Forelimb muscle (tissue), 1 donor: ENCODE results near the gene PYCR2. TPM values are rescaled to one million over a fixed set of nuclear protein-coding genes. Genes with fewer than 3 reads are reported as not detected.

Experiments used
- DNase-seq: peaks from one replicate; pipeline ENCODE4 v3.0.0-alpha.2; 2013; ENCODE audit warnings: low read depth
- polyA plus RNA-seq: library from polyadenylated mRNA; unstranded; fragments of 120-200 nt; gene quantifications from one replicate; pipeline ENCODE4 v1.2.1, GENCODE V29; 2013; ENCODE audit not compliant: insufficient read length

Gene PYCR2
- polyA plus RNA-seq, 1 donor: 35.6 TPM

- no peak for DNase-seq
These were observed 4.1 kb downstream of the PYCR2 start for GRCh38 chr1:225919906-225920305.

- DNase-seq: no peak
These were observed 5.8 kb downstream of the PYCR2 start for GRCh38 chr1:225918280-225918679.

- no peak for DNase-seq
These were observed 6.5 kb downstream of the PYCR2 start for GRCh38 chr1:225917536-225917935.

GRCh38 chr1:225917101-225917500 is 6.9 kb downstream of the PYCR2 start:
- DNase-seq: no peak

GRCh38 chr1:225915538-225915991 is 8.5 kb downstream of the PYCR2 start:
- no peak for DNase-seq

GRCh38 chr1:225914947-225915346 is 9.1 kb downstream of the PYCR2 start:
- DNase-seq: no peak

- no peak for DNase-seq
These were observed 9.7 kb downstream of the PYCR2 start for GRCh38 chr1:225914391-225914790.

- no peak for DNase-seq
These were observed 12.6 kb downstream of the PYCR2 start for GRCh38 chr1:225911191-225912130.

GRCh38 chr1:225909477-225909876 is 14.6 kb downstream of the PYCR2 start:
- DNase-seq: no peak

GRCh38 chr1:225908773-225909172 is 15.3 kb downstream of the PYCR2 start:
- no peak for DNase-seq

- no peak for DNase-seq
These were observed 15.9 kb downstream of the PYCR2 start for GRCh38 chr1:225908013-225908640.

GRCh38 chr1:225907341-225907740 is 16.7 kb downstream of the PYCR2 start:
- no peak for DNase-seq

- DNase-seq: no peak
These were observed 17.6 kb downstream of the PYCR2 start for GRCh38 chr1:225906467-225906866.

- DNase-seq: no peak
These were observed 20.4 kb downstream of the PYCR2 start for GRCh38 chr1:225903623-225904022.

GRCh38 chr1:225899044-225899925 is 24.8 kb downstream of the PYCR2 start:
- no peak for DNase-seq

GRCh38 chr1:225897595-225898514 is 26.2 kb downstream of the PYCR2 start:
- no peak for DNase-seq

- DNase-seq: no peak
These were observed 27.0 kb downstream of the PYCR2 start for GRCh38 chr1:225896937-225897549.

- DNase-seq: no peak
These were observed 27.6 kb downstream of the PYCR2 start for GRCh38 chr1:225896494-225896893.

- no peak for DNase-seq
These were observed 31.7 kb downstream of the PYCR2 start for GRCh38 chr1:225892307-225892706.

GRCh38 chr1:225891229-225891972 is 32.6 kb downstream of the PYCR2 start:
- no peak for DNase-seq
